Neutrophil (primary cell): Measurements from ENCODE around the gene PTPRN2.

Experiments used
- H3K27ac ChIP-seq: fragments of 200-600 bp; sonication (generic); 2 replicates; pipeline ENCODE4 v1.5.1; 2016; ENCODE audit warnings: mild to moderate bottlenecking, moderate library complexity
- H3K27me3 ChIP-seq: fragments of 200-600 bp; sonication (generic); 2 replicates; pipeline ENCODE4 v1.6.0; 2016; ENCODE audit warnings: mild to moderate bottlenecking
- H3K36me3 ChIP-seq: fragments of 200-600 bp; sonication (generic); 2 replicates; pipeline ENCODE4 v1.5.1; 2017
- H3K4me1 ChIP-seq, 2 experiments: fragments of 200-600 bp in 1 of 2; sonication (generic) in 1 of 2; 1 replicate in 1 of 2; 2 replicates in 1 of 2; pipeline versions ENCODE4 v1.5.1 to v1.6.1; 2013 to 2016; ENCODE audit warnings: low read depth in 1 of 2, low read length in 1 of 2, mild to moderate bottlenecking in 1 of 2, moderate library complexity in 1 of 2; ENCODE audit not compliant: control insufficient read depth in 1 of 2, insufficient read depth in 1 of 2
- H3K4me3 ChIP-seq, 2 experiments: fragments of 200-600 bp in 1 of 2; sonication (generic) in 1 of 2; 1 replicate in 1 of 2; 2 replicates in 1 of 2; pipeline ENCODE4 v1.5.1; 2013 to 2016; ENCODE audit warnings: low read depth in 1 of 2, low read length in 1 of 2, mild to moderate bottlenecking in 1 of 2, moderate library complexity in 1 of 2
- H3K9me3 ChIP-seq: fragments of 200-600 bp; sonication (generic); 2 replicates; pipeline ENCODE4 v1.5.1; 2016
- CTCF ChIP-seq: fragments of 200-600 bp; sonication (generic); IDR thresholded peaks from 2 replicates; pipeline ENCODE4 v1.5.1; 2016; ENCODE audit warnings: antibody characterized with exemption

Gene PTPRN2

GRCh38 chr7:157930441-157930840 is 657.2 kb downstream of the PTPRN2 start:
- TF ChIP-seq CTCF = no peak
- H3K27ac ChIP-seq = no peak overlapping the region
- no peak overlapping the region for H3K4me3 ChIP-seq
- no peaks in the 10 kb centered on the region for H3K36me3 ChIP-seq
- H3K9me3 ChIP-seq = no peaks in the 10 kb centered on the region
- H3K4me1 ChIP-seq = no peaks in the 10 kb centered on the region
- H3K27me3 ChIP-seq = peaks cover 6% of the 10 kb centered on the region

GRCh38 chr7:157929671-157930070 is 658.0 kb downstream of the PTPRN2 start:
- H3K27ac ChIP-seq = no peak overlapping the region
- no peak for TF ChIP-seq CTCF
- H3K9me3 ChIP-seq = no peaks in the 10 kb centered on the region
- peaks cover 6% of the 10 kb centered on the region for H3K27me3 ChIP-seq
- H3K36me3 ChIP-seq = no peaks in the 10 kb centered on the region
- H3K4me1 ChIP-seq = no peaks in the 10 kb centered on the region
- no peak overlapping the region for H3K4me3 ChIP-seq

- Histone ChIP-seq H3K27me3 (peaks cover 6% of the 10 kb centered on the region), H3K4me1 (no peaks in the 10 kb centered on the region), H3K4me3 (no peak overlapping the region), H3K27ac (no peak overlapping the region), H3K36me3 (no peaks in the 10 kb centered on the region), H3K9me3 (no peaks in the 10 kb centered on the region)
- no peak for TF ChIP-seq CTCF
Measured at GRCh38 chr7:157928808-157929425, 658.7 kb downstream of the PTPRN2 start.

DNA sequence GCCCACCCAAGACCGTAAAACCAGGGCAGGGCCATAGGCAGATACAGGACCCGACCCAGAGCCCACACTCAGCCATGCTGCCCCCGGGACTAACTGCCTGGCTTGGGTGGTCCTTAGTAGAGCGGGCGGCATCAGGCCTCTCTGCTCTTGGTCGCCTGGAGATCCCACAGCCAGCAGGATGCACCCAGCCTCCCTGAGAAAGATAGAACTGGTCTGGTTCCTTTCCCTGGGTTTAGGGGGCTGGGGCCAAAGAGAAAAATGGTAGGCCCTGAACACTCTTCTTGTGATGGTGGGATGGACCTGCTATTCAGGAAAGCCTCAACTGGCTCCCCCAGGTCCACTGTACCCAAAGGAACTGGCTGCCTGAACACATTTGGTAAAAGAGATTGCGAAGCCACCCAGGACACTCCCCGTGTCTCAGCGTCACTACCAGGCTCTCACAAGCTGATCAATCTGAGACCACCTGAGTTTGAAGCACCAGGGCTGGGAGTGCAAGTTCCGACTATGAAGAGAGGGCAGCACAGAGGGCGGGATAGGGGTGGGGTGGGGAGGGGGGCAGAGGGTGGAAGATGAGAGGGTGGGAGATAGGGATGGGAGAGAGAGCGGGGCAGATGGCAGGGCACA is 659.3 kb downstream of the PTPRN2 start:
- Histone ChIP-seq H3K27me3 (peaks cover 6% of the 10 kb centered on the region), H3K4me1 (no peaks in the 10 kb centered on the region), H3K9me3 (no peaks in the 10 kb centered on the region), H3K4me3 (no peak overlapping the region), H3K27ac (no peak overlapping the region), H3K36me3 (no peaks in the 10 kb centered on the region)
- TF ChIP-seq CTCF = no peak

- TF ChIP-seq CTCF = no peak
- H3K9me3 ChIP-seq = no peaks in the 10 kb centered on the region
- no peak overlapping the region for H3K4me3 ChIP-seq
- no peaks in the 10 kb centered on the region for H3K4me1 ChIP-seq
- H3K27me3 ChIP-seq = peaks cover 6% of the 10 kb centered on the region
- no peak overlapping the region for H3K27ac ChIP-seq
- H3K36me3 ChIP-seq = no peaks in the 10 kb centered on the region
Measured at GRCh38 chr7:157927313-157927925, 660.2 kb downstream of the PTPRN2 start.
